T follicular helper cell (primary cell): ENCODE results near the gene UST.
"Not testable (repeated sequence)": the region's sequence is repeated elsewhere in the genome, so short reads cannot be mapped to it uniquely, and the experiment has no call there.

Experiments
- DNase-seq: peaks from one replicate; pipeline ENCODE4 v3.0.0-alpha.2; 2020; ENCODE audit warnings: low read depth

The UST gene

DNA sequence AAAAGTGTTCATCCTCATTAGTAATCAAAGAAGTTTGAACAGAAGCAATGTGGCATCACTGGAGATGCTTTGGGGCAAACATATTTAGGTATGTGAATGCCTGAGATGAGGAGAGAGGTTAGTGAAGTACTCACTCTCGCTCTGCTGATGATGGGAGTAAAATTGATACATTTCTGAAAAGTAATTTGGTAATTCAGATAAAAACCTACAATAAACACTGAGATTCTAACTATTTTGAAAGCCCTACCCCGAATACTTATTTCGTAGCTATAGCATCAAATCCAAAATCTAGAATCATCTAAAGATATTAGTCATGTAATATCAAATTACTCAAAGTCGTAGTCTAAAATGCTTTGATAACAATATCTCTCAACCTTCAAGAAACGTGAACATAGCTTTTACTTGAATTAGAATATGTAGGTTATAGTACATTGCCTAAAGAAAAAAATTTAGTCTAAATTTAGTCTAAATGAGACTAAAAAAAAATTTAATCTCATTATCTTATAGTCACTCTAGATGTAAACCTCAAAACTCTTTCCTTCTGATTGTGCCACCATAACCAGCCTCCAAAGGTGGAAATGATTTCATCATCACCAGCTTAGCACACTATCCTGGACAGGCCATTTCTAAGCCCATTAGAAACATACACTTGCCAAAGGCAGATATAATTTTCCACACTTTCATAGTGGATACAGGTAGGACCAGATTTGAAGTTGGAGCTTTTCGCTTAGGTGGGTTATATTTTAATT, 338.2 kb downstream of the UST start:
- no peak for DNase-seq

DNA sequence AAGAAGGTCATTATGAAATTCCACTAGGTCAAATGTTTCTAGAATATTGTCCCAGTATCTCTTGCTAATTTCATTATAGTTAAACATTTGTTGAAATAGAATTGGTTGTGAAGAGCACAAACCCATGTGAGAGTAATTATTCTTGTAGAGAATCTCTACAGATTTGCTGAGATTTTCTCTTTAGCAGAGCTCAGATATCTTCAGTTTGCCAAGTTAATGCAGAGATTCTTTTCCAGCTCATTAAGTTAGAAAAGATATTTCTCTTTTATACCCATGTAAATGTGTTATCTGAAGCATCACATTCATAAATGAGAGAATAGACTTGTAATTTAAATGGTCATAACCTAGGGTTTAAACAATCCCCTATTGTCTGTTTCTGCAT, 338.7 kb downstream of the UST start:
- DNase-seq, result no peak

GRCh38 chr6:149086363-149086762, 339.5 kb downstream of the UST start:
- no peak for DNase-seq

DNA sequence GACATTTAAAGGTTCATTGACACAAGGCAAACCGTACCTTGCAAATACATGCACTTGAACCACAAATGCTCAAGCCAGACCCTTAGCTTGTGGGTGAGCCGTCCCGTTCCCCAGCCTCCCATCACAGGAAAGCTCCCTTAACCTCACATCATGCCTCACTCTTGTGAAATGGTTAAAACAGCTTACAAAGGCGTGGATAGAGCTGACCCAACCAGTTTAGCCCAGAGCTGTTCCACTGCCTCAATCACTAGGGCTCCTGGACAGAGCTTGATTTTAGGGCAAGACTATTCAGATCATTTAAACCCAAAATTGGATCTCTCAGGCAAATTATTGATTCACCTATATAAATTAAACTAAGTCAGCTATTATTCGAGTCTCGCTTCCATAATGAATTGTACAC, 341.1 kb downstream of the UST start:
- no peak for DNase-seq

DNA sequence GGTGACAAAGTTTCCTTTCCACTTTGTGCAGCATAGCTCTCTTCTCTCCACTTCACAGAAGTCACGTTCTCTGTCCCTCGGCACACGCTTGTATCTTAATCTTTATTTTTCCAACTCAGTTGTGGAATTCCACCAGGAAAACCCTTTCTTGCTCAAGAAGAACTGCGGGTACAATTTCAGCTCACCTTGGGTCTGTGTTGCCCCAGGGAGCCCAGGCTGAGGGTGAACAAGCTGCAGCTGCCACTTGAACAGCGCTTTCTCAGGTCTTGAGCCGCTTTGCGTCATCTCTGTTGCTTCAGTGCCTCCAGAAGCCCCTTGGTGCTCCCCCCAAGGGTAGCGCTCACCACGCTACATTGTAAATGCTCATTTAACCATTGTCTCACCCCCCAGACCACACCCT, 341.5 kb downstream of the UST start:
- DNase-seq, result no peak

DNA sequence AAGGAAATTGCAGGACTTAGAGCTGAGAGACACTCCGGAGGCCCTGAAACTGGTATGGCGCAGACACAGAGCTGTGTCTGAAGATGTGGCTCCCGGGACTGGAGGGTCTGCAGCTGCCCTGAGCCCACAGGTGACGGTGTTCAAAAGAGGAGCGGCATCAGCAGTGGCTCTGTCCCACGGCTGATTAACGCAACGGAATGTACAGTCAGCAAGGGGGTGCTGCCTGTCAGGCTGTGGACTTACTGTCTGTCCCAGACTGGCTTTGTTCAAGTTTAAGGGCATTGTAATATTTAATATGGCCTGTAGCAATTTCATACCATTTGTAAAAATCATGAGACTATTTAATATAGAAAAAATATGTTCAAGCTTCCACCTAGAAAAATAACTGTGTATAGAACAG, 342.7 kb downstream of the UST start:
- DNase-seq, result no peak

DNA sequence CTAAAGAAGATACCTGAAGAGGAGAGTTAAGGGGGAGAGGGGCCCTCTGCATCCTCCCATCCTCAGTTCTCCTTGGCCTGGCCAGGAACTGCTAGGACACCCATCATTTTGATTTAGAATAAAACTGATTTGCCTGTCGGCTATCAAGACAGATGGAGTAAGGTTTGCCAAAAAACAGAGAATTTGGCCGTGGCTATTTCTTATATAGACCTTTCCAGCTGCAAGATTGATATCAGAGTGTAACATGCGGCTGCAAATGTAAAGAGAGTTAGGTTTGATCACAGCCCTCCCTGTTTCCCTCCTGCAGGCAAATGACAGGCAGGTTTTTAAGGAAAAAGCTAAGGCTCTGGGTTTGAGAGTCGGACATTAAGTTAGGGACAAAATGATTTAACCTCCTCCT, 344.1 kb downstream of the UST start:
- DNase-seq, result no peak

- DNase-seq, result no peak
Measured at GRCh38 chr6:149093643-149094042, 346.8 kb downstream of the UST start.

- no peak for DNase-seq
Measured at GRCh38 chr6:149094156-149094555, 347.3 kb downstream of the UST start.

GRCh38 chr6:149094934-149095351, 348.1 kb downstream of the UST start:
- no peak for DNase-seq

DNA sequence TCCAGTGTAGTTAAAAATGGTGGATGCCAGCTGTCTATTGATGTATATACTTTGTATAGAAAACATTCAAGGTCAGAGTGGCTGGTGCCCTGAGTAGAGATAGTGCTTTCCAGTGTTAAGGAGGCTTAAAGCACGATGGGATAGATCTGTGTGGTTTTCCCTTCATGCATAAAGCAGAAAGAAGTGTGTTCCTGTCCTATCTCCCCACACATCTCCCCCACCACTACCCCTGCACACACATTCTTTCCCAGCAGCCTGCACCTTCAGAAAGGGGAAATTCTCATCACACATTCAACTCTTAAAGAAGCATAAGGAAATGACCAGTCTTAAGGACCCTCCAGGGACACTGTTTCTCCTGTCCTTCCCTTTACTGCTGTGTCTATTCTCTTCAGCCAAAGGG, 349.0 kb downstream of the UST start:
- DNase-seq, result no peak

DNA sequence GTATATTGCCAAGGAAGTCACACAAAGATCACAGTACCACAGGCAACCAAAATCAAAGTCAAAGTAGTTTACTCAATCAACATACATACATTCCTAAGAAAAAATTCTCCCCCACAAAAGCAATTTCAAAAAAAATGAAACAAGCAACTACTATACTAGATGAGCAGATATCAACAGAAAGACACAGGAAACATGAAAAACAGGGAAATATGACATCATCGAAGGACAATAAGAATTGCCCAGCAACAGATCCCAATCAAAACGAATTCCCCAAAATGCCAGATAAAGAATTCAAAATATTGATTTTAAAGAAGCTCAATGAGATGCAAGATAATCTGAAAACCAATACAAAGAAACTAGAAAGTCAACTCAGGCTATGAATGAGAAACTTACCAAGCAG, 351.0 kb downstream of the UST start:
- no peak for DNase-seq

GRCh38 chr6:149098700-149099276, 352.0 kb downstream of the UST start:
- no peak for DNase-seq

- no peak for DNase-seq
Measured at GRCh38 chr6:149102324-149102723, 355.5 kb downstream of the UST start.

GRCh38 chr6:149103950-149104349, 357.1 kb downstream of the UST start:
- DNase-seq, result not testable (repeated sequence)

GRCh38 chr6:149107520-149107919, 360.7 kb downstream of the UST start:
- DNase-seq, result no peak

GRCh38 chr6:149108038-149108748, 361.4 kb downstream of the UST start:
- DNase-seq, result no peak

GRCh38 chr6:149108749-149109100, 361.9 kb downstream of the UST start:
- no peak for DNase-seq

- no peak for DNase-seq
Measured at GRCh38 chr6:149109397-149110070, 362.7 kb downstream of the UST start.

GRCh38 chr6:149111556-149112115, 364.8 kb downstream of the UST start:
- no peak for DNase-seq

DNA sequence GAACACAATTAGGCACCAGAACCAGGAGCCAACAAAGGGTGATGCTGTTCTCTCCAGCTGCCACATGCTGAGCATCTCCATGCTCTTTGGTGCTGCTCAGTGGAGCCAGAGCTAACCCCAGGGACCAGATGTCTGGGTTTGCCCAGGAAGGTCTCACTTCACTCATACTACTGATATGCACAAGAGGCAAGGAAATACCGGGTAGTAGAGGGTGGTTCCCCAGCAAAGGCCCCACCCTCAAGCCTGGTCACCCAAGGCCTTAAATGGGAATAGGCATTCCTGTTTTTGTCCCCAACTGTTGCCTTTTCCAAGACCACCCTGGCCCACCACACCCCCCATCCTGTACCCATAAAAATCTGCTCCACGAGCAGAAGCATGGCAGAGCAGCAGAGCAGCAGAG, 366.1 kb downstream of the UST start:
- DNase-seq, result no peak

DNA sequence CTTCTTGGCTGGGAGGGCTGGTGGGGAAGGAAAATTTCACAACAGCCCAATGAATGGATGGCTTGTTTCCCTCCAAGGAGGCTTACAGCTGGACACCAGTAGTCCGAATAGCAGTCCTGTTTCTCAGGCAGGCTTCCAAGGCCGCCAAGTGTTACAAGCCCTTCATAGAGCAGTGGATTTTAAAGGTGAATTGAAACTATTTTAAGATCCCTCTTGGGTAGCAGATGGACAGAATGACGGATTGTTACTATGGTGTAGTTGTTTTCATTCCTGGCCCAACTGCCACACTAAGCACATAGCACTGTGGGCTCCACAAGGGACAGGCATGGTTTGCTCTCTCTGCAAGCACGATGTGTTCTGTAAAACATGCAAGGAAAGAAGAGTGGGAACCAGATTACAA, 367.3 kb downstream of the UST start:
- no peak for DNase-seq
